ENCODE data around the gene PTPRN2.

GRCh38 chr7:157508477-157508881 is 1079.1 kb downstream of the PTPRN2 start:
- TF ChIP-seq GATA2 (IDR thresholded peaks at IDR 0.05; ENCODE audit: low read depth, low read length) (no peak), GATA3 (IDR thresholded peaks at IDR 0.05; ENCODE audit: low read depth, low read length) (no peak)

All from SH-SY5Y (cell line).